ENCODE data around the gene PLEK.
"Not testable (repeated sequence)": the region's sequence is repeated elsewhere in the genome, so short reads cannot be mapped to it uniquely, and the experiment has no call there.

PLEK gene

GRCh38 chr2:68365087-68365486 is at the start of gene PLEK:
Gene PLEK, plus strand, starts transcription at chr2:68365282. Its CDS starts 70 bp downstream, at chr2:68365352.
- DNase-seq (ENCODE audit: low spot score): no peak

GRCh38 chr2:68316111-68316510 is 49.0 kb upstream of the PLEK start:
- DNase-seq (ENCODE audit: low spot score): no peak

GRCh38 chr2:68317971-68318913 is 46.8 kb upstream of the PLEK start:
- DNase-seq (ENCODE audit: low spot score): peak; percentile 53

- peak; percentile 41 for DNase-seq (ENCODE audit: low spot score)
Observed at GRCh38 chr2:68318914-68319397, 46.1 kb upstream of the PLEK start.

GRCh38 chr2:68319398-68320117 is 45.5 kb upstream of the PLEK start, which contains the start of gene CNRIP1:
Gene CNRIP1, minus strand, starts transcription at chr2:68319949. Its CDS starts 549 bp downstream, at chr2:68319400.
- DNase-seq (ENCODE audit: low spot score): peak; percentile 80

GRCh38 chr2:68320118-68320641 is 44.9 kb upstream of the PLEK start:
- peak; percentile 63 for DNase-seq (ENCODE audit: low spot score)

- DNase-seq (ENCODE audit: low spot score): no peak
Observed at GRCh38 chr2:68325056-68325455, 40.0 kb upstream of the PLEK start.

GRCh38 chr2:68328901-68329300 is 36.2 kb upstream of the PLEK start:
- no peak for DNase-seq (ENCODE audit: low spot score)

GRCh38 chr2:68330691-68331090 is 34.4 kb upstream of the PLEK start:
- no peak for DNase-seq (ENCODE audit: low spot score)

- DNase-seq (ENCODE audit: low spot score): no peak
Observed at GRCh38 chr2:68333009-68333408, 32.1 kb upstream of the PLEK start.

- DNase-seq (ENCODE audit: low spot score): no peak
Observed at GRCh38 chr2:68333931-68334330, 31.2 kb upstream of the PLEK start.

GRCh38 chr2:68336192-68336591 is 28.9 kb upstream of the PLEK start:
- no peak for DNase-seq (ENCODE audit: low spot score)

- no peak for DNase-seq (ENCODE audit: low spot score)
Observed at GRCh38 chr2:68340226-68341061, 24.6 kb upstream of the PLEK start.

GRCh38 chr2:68341062-68341329 is 24.1 kb upstream of the PLEK start:
- DNase-seq (ENCODE audit: low spot score): no peak

- no peak for DNase-seq (ENCODE audit: low spot score)
Observed at GRCh38 chr2:68341583-68341982, 23.5 kb upstream of the PLEK start.

GRCh38 chr2:68342470-68342869 is 22.6 kb upstream of the PLEK start:
- DNase-seq (ENCODE audit: low spot score): no peak

- no peak for DNase-seq (ENCODE audit: low spot score)
Observed at GRCh38 chr2:68344031-68344430, 21.1 kb upstream of the PLEK start.

GRCh38 chr2:68345129-68345875 is 19.8 kb upstream of the PLEK start:
- DNase-seq (ENCODE audit: low spot score): no peak

- DNase-seq (ENCODE audit: low spot score): not testable (repeated sequence)
Observed at GRCh38 chr2:68349091-68349490, 16.0 kb upstream of the PLEK start.

GRCh38 chr2:68351997-68352396 is 13.1 kb upstream of the PLEK start:
- no peak for DNase-seq (ENCODE audit: low spot score)

Measured in cerebellar cortex (tissue), 1 donor.